Hepatocyte (in vitro differentiated cells): ENCODE measurements around the gene SND1.

ENCODE experiments used
- CTCF ChIP-seq: fragments of 200-600 bp; sonication (generic); IDR thresholded peaks from 2 replicates; pipeline ENCODE4 v1.5.1; 2016; ENCODE audit warnings: antibody characterized with exemption, mild to moderate bottlenecking; ENCODE audit not compliant: poor library complexity
- EZH2 ChIP-seq: fragments of 200-600 bp; sonication (generic); IDR thresholded peaks from 2 replicates; pipeline ENCODE4 v1.6.1; 2016; ENCODE audit warnings: antibody characterized with exemption, mild to moderate bottlenecking, borderline replicate concordance

DNA sequence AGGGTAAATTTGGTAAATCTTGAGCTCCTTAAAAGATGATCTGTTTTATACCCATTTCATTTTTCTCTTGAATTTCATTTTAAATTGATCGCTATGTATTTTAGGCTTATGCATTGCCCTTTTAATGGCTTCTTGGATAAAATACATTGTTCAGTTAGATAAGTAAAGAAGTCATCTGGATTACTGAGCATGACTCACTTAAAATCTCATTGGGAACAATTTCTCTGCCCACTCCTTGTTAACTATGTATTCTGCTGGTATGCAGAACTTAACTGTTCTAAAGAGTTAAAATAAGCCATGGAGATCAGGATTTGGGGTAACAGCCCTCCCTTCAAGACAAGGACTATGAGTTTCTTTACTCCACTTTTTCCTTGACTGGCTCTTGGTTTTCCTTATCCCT lies 134.2 kb downstream of the SND1 start:
- TF ChIP-seq EZH2 (no peak), CTCF (no peak)
